ENCODE results near the gene VPS26C.

DNA sequence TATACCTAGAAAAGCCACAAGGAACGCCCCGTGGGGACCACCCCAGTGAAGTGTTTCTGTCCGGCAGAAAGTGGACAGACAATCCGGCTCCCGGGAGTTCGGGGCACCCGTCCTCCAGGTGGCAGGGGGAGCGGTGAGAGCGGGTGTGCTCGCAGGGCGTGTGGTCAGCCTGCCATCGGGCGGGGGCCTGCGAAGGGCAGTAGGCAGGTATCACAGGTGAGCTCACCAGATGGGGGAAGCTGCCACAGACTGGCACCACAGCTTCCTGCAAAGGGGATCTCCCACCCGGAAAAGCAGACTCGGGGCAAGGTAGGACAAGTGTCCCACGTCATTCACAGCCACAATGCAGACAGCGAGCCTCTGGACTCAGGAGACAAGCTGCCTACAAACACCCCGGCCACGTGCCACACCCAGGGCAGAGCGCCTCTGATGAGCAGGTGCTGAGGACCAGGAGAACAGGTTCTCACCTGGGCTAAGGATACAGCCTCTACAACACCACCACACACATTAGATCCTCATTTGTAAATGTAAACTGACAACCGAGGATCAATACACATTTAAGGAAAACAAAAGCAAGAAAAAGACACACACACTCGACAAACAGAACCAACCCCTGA lies 36.4 kb downstream of the VPS26C start:
- TF ChIP-seq FOXP1 (CRISPR knock-in tag; IDR thresholded peaks at IDR 0.05; ENCODE audit: borderline replicate concordance) (no peak), NR1H2 (CRISPR knock-in tag; IDR thresholded peaks at IDR 0.05) (no peak)
- TF ChIP-seq, protein P1, sequence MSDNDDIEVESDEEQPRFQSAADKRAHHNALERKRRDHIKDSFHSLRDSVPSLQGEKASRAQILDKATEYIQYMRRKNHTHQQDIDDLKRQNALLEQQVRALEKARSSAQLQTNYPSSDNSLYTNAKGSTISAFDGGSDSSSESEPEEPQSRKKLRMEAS (CRISPR knock-in tag; IDR thresholded peaks at IDR 0.05) = no peak
- TF ChIP-seq, protein P2, sequence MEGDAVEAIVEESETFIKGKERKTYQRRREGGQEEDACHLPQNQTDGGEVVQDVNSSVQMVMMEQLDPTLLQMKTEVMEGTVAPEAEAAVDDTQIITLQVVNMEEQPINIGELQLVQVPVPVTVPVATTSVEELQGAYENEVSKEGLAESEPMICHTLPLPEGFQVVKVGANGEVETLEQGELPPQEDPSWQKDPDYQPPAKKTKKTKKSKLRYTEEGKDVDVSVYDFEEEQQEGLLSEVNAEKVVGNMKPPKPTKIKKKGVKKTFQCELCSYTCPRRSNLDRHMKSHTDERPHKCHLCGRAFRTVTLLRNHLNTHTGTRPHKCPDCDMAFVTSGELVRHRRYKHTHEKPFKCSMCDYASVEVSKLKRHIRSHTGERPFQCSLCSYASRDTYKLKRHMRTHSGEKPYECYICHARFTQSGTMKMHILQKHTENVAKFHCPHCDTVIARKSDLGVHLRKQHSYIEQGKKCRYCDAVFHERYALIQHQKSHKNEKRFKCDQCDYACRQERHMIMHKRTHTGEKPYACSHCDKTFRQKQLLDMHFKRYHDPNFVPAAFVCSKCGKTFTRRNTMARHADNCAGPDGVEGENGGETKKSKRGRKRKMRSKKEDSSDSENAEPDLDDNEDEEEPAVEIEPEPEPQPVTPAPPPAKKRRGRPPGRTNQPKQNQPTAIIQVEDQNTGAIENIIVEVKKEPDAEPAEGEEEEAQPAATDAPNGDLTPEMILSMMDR (IDR thresholded peaks at IDR 0.05) = no peak
